GM12878 (cell line): ENCODE measurements around the gene MRTFA. TPM values are rescaled to one million over a fixed set of nuclear protein-coding genes. Genes with fewer than 3 reads are reported as not detected.

Experiments
- ATAC-seq: fragments of 200-7000 bp; cut with Tn5 transposase; 3 replicates; pipeline ENCODE4 v1.9.1; 2020; ENCODE audit warnings: mild to moderate bottlenecking, moderate library complexity
- BruUV-seq: library from RNA; stranded (reverse); fragments of 400-500 nt; replicated peaks from 2 replicates; lab custom pipeline; 2021; lab: Mats Ljungman, UMichigan
- CTCF ChIA-PET: fragments of 300-600 bp; sonication (Branson Sonifier 250); formaldehyde crosslinking; extraction: SDS; loops from one replicate; lab custom pipeline; 2021; ENCODE audit warnings: inconsistent platforms; lab: Yijun Ruan, JAX
- POLR2A ChIA-PET: fragments of 350-600 bp; formaldehyde crosslinking; extraction: SDS; loops from one replicate; lab custom pipeline; 2021; ENCODE audit warnings: inconsistent platforms; lab: Charles Lee
- RAD21 ChIA-PET: fragments of 300-600 bp; sonication (Branson Sonifier 250); formaldehyde crosslinking; loops from one replicate; lab custom pipeline; 2023; ENCODE audit warnings: antibody characterized with exemption; ENCODE audit not compliant: unreplicated experiment; lab: Charles Lee
- SMC1A ChIA-PET: fragments of 300-600 bp; sonication (Branson Sonifier 250); formaldehyde crosslinking; loops from one replicate; lab custom pipeline; 2023; ENCODE audit not compliant: unreplicated experiment, uncharacterized antibody; lab: Charles Lee
- DNase-seq: peaks from one replicate; pipeline ENCODE4 v3.0.0-alpha.2; 2011; ENCODE audit warnings: low read depth, low spot score
- FAIRE-seq: peaks from 3 replicates; lab custom pipeline; 2011; peaks lifted over from hg19 to GRCh38; lab: Jason Lieb, UNC
- H2AFZ ChIP-seq: 2 replicates; pipeline ENCODE4 v1.6.0; 2011; ENCODE audit warnings: low read depth, low read length, control low read depth; ENCODE audit not compliant: control insufficient read depth
- H3K27ac ChIP-seq: 2 replicates; pipeline ENCODE4 v1.5.1; 2011; ENCODE audit warnings: control low read depth; ENCODE audit not compliant: control insufficient read depth, insufficient read depth
- H3K27me3 ChIP-seq, 2 experiments: replicated peaks in 1 of 2; 2 replicates each; pipeline versions ENCODE4 v1.6.0 to v1.6.1; 2011; ENCODE audit warnings: low read length in 1 of 2; ENCODE audit not compliant: control insufficient read depth in 2 of 2, insufficient read depth in 2 of 2
- H3K36me3 ChIP-seq, 2 experiments: 2 replicates each; pipeline ENCODE4 v1.5.1; 2011; ENCODE audit warnings: low read length in 1 of 2; ENCODE audit not compliant: control insufficient read depth in 2 of 2, insufficient read depth in 2 of 2
- H3K4me1 ChIP-seq: 2 replicates; pipeline ENCODE4 v1.6.1; 2011; ENCODE audit warnings: mild to moderate bottlenecking, low read length, moderate library complexity, mixed read lengths; ENCODE audit not compliant: control insufficient read depth, insufficient read depth
- H3K4me2 ChIP-seq: 2 replicates; pipeline ENCODE4 v1.6.0; 2011; ENCODE audit warnings: control low read depth; ENCODE audit not compliant: control insufficient read depth, insufficient read depth
- H3K4me3 ChIP-seq: fragments of 200-600 bp; sonication (generic); 2 replicates; pipeline ENCODE4 v1.5.1; 2016
- H3K79me2 ChIP-seq: 2 replicates; pipeline ENCODE4 v1.6.0; 2011; ENCODE audit warnings: low read length; ENCODE audit not compliant: control insufficient read depth, insufficient read depth
- H3K9ac ChIP-seq: 2 replicates; pipeline ENCODE4 v1.8.0; 2011; ENCODE audit warnings: low read length, control low read depth, mixed read lengths; ENCODE audit not compliant: control insufficient read depth, insufficient read depth
- H3K9me3 ChIP-seq: replicated peaks from 3 replicates; pipeline ENCODE4 v1.5.1; 2011; ENCODE audit warnings: mild to moderate bottlenecking, low read length; ENCODE audit not compliant: control insufficient read depth, insufficient read depth
- H4K20me1 ChIP-seq: 2 replicates; pipeline ENCODE4 v1.6.0; 2011; ENCODE audit not compliant: control insufficient read depth, insufficient read depth
- E2F8 ChIP-seq: fragments of 450-650 bp; IDR thresholded peaks from 2 replicates; pipeline ENCODE4 v1.6.1; 2018; ENCODE audit warnings: mild to moderate bottlenecking, low read depth, moderate library complexity; ENCODE audit not compliant: partially characterized antibody
- HCFC1 ChIP-seq: fragments of 150-350 bp; IDR thresholded peaks from 2 replicates; pipeline ENCODE4 v1.6.1; 2014; ENCODE audit warnings: low read length
- KDM1A ChIP-seq: fragments of 200-600 bp; sonication (generic); IDR thresholded peaks from 2 replicates; pipeline ENCODE4 v1.6.1; 2016; ENCODE audit warnings: borderline replicate concordance
- NFYB ChIP-seq: IDR thresholded peaks from 2 replicates; pipeline ENCODE4 v1.6.1; 2011; ENCODE audit warnings: low read depth, mild to moderate bottlenecking, low read length, improper control_type of control experiment, moderate library complexity; ENCODE audit not compliant: insufficient read depth
- RELA ChIP-seq: fragments of 450-650 bp; IDR thresholded peaks from 2 replicates; pipeline ENCODE4 v1.8.0; 2014; ENCODE audit warnings: borderline replicate concordance; ENCODE audit not compliant: partially characterized antibody
- TCF3 ChIP-seq: IDR thresholded peaks from 2 replicates; pipeline ENCODE4 v1.6.1; 2012; ENCODE audit warnings: low read depth, mild to moderate bottlenecking, low read length, borderline replicate concordance; ENCODE audit not compliant: insufficient read depth
- WGBS: methylation state at CpG from one replicate; pipeline ENCODE4 v1.1.6; 2016; ENCODE audit warnings: low lambda C conversion rate; ENCODE audit not compliant: insufficient replicate concordance, insufficient coverage; ENCODE audit errors: missing lambda C conversion rate; 5-methylcytosine and 5-hydroxymethylcytosine counted together
- in situ Hi-C: fragments of 300-500 bp; cut with MboI; formaldehyde crosslinking; loops from 9 replicates; pipeline ENCODE4 v1.14.3; 2018; ENCODE audit warnings: mixed read lengths
- intact Hi-C: fragments of 100-400 bp; cut with micrococcal nuclease; formaldehyde crosslinking; loops from one replicate; pipeline ENCODE4 v1.14.2; 2022; ENCODE audit not compliant: unreplicated experiment
- polyA plus RNA-seq, 11 experiments: library from polyadenylated mRNA; depleted of rRNA in 4 of 11; unstranded in 6 of 11; stranded (reverse) in 5 of 11; fragments of >200 nt; fragmentation: Nextera tagmentation in 4 of 11; fragmentation: Illumina TruSeq in 1 of 11; extraction: Ambion mirVana in 4 of 11; extraction: Trizol in 1 of 11; gene quantifications; 1 replicate in 1 of 11; 2 replicates in 10 of 11; pipeline versions ENCODE4 v1.2.1 to v1.2.3, GENCODE V29; 2011 to 2016; ENCODE audit warnings: inconsistent platforms in 2 of 11, missing spikeins in 2 of 11, low read depth in 1 of 11
- total RNA-seq, 4 experiments: library from RNA; depleted of rRNA in 3 of 4; stranded (reverse); fragments of >200 nt in 3 of 4; fragmentation: Illumina TruSeq in 1 of 4; extraction: Trizol in 1 of 4; gene quantifications; 2 replicates each; pipeline versions ENCODE4 v1.2.1 to v1.2.3, GENCODE V29; 2013 to 2021

The MRTFA gene
- total and polyA plus RNA-seq, 10 of the 15 experiments (the other 5 are each of a cell fraction or from before 2014, with no cell fraction given) = 2.0 to 63.9 (median 17.9) TPM

- ChIA-PET SMC1A (no interaction called here), RAD21 (no interaction called here), POLR2A (interaction anchor here (0.6 kb wide), 1 partner anchor 90 kb away, joined by 3 read pairs; no protein-coding TSS in a partner anchor), CTCF (no interaction called here)
- 98% methylated on average over 4 of the region's 4 CpGs for WGBS
- Histone ChIP-seq H4K20me1 (no peaks in the 10 kb centered on the region), H3K36me3 (peaks cover 0 to 2% of the 10 kb centered on the region in 2 experiments; a peak in 2 of 4 replicates), H3K79me2 (peaks cover 10% of the 10 kb centered on the region), H2AFZ (no peak overlapping the region), H3K4me2 (no peak overlapping the region), H3K27me3 (no peaks in the 10 kb centered on the region), H3K4me3 (no peak overlapping the region), H3K4me1 (peaks cover 15% of the 10 kb centered on the region), H3K27ac (no peak overlapping the region), H3K9ac (no peak overlapping the region), H3K9me3 (no peaks in the 10 kb centered on the region)
- DNase-seq (no peak), FAIRE-seq (no peak), ATAC-seq (no peak)
- in situ Hi-C loops (no loop called here), intact Hi-C loops (no loop called here)
- BruUV-seq = no TSS peak
- no peak for TF ChIP-seq KDM1A
- no peak for TF ChIP-seq TCF3
- no peak for TF ChIP-seq HCFC1
Measured at GRCh38 chr22:40476341-40476740, 160.2 kb downstream of the MRTFA start.

- peak; percentile 67 for ATAC-seq
- Histone ChIP-seq H3K4me2 (no peak overlapping the region), H3K27me3 (no peaks in the 10 kb centered on the region), H4K20me1 (no peaks in the 10 kb centered on the region), H3K9me3 (no peaks in the 10 kb centered on the region), H3K4me1 (peaks cover 15% of the 10 kb centered on the region), H3K36me3 (peaks cover 0 to 2% of the 10 kb centered on the region in 2 experiments; a peak in 1 of 4 replicates), H3K27ac (no peak overlapping the region), H2AFZ (no peak overlapping the region), H3K79me2 (peaks cover 8% of the 10 kb centered on the region), H3K9ac (no peak overlapping the region), H3K4me3 (no peak overlapping the region)
- FAIRE-seq = no peak
- POLR2A ChIA-PET = interaction anchor here (0.8 to 1.1 kb wide), 4 partner anchors 9 to 164 kb away, joined by 3 read pairs; no protein-coding TSS in a partner anchor
- no peak for DNase-seq
- TF ChIP-seq NFYB (0 out of 2 replicates have a peak, but pooled peaks have one; percentile 7), E2F8 (no peak), RELA (no peak)
- CTCF ChIA-PET = interaction anchor here (0.7 to 3.5 kb wide), 8 partner anchors 8 to 425 kb away, joined by 3 to 17 read pairs (median 6); no protein-coding TSS in a partner anchor
- no TSS peak for BruUV-seq
- SMC1A ChIA-PET = interaction anchor here (0.6 to 4.2 kb wide), 3 partner anchors 25 to 39 kb away, joined by 3 to 25 read pairs (median 3); no protein-coding TSS in a partner anchor
- intact Hi-C loops (no loop called here), in situ Hi-C loops (no loop called here)
- RAD21 ChIA-PET = interaction anchor here (1.5 kb wide), 1 partner anchor 39 kb away, joined by 3 read pairs; no protein-coding TSS in a partner anchor
Measured at GRCh38 chr22:40473703-40474102, 162.8 kb downstream of the MRTFA start.
